ENCODE results near the gene RHOJ.
"Not testable (repeated sequence)": the region's sequence is repeated elsewhere in the genome, so short reads cannot be mapped to it uniquely, and the experiment has no call there.

RHOJ gene

GRCh38 chr14:63204407-63205043, at the start of gene RHOJ:
RHOJ (plus strand) TSS chr14:63204443; CDS start chr14:63204870, 427 bp downstream.
- peak; percentile 37 for DNase-seq

- DNase-seq = peak; percentile 54
These were observed 48.6 kb upstream of the RHOJ start for GRCh38 chr14:63155511-63156185.

- DNase-seq = no peak
These were observed 47.0 kb upstream of the RHOJ start for GRCh38 chr14:63157195-63157594.

GRCh38 chr14:63163306-63163705, 40.9 kb upstream of the RHOJ start:
- DNase-seq = no peak

GRCh38 chr14:63164108-63164683, 40.0 kb upstream of the RHOJ start:
- DNase-seq = no peak

- not testable (repeated sequence) for DNase-seq
These were observed 39.0 kb upstream of the RHOJ start for GRCh38 chr14:63165267-63165666.

- DNase-seq = no peak
These were observed 37.2 kb upstream of the RHOJ start for GRCh38 chr14:63167044-63167443.

GRCh38 chr14:63174760-63175191, 29.5 kb upstream of the RHOJ start:
- peak; percentile 77 for DNase-seq

GRCh38 chr14:63175531-63175930, 28.7 kb upstream of the RHOJ start:
- no peak for DNase-seq

- peak; percentile 54 for DNase-seq
These were observed 25.3 kb upstream of the RHOJ start for GRCh38 chr14:63178912-63179311.

- DNase-seq = no peak
These were observed 24.9 kb upstream of the RHOJ start for GRCh38 chr14:63179383-63179782.

- DNase-seq = no peak
These were observed 24.2 kb upstream of the RHOJ start for GRCh38 chr14:63180011-63180410.

- DNase-seq = no peak
These were observed 21.3 kb upstream of the RHOJ start for GRCh38 chr14:63182968-63183367.

GRCh38 chr14:63186453-63186852, 17.8 kb upstream of the RHOJ start:
- DNase-seq = peak; percentile 41

GRCh38 chr14:63191211-63191610, 13.0 kb upstream of the RHOJ start:
- no peak for DNase-seq

GRCh38 chr14:63192085-63192484, 12.2 kb upstream of the RHOJ start:
- no peak for DNase-seq

GRCh38 chr14:63193236-63193635, 11.0 kb upstream of the RHOJ start:
- no peak for DNase-seq

- no peak for DNase-seq
These were observed 4.1 kb upstream of the RHOJ start for GRCh38 chr14:63200035-63200740.

GRCh38 chr14:63200767-63201166, 3.5 kb upstream of the RHOJ start:
- peak; percentile 48 for DNase-seq

- no peak for DNase-seq
These were observed 1.2 kb upstream of the RHOJ start for GRCh38 chr14:63203015-63203414.

GRCh38 chr14:63203618-63204406, 431 bp upstream of the RHOJ start:
- DNase-seq = peak; percentile 95

- DNase-seq = no peak
These were observed 867 bp downstream of the RHOJ start for GRCh38 chr14:63205044-63205575.

GRCh38 chr14:63205866-63206265, 1.6 kb downstream of the RHOJ start:
- no peak for DNase-seq
